Psoas muscle (tissue), 8 donors: ENCODE data around the gene EGLN2. TPM values are rescaled to one million over a fixed set of nuclear protein-coding genes. Genes with fewer than 3 reads are reported as not detected.
A peak's percentile ranks its signal among the peaks of the same experiment; 100 is the strongest.
"Not testable (repeated sequence)": the region's sequence is repeated elsewhere in the genome, so short reads cannot be mapped to it uniquely, and the experiment has no call there.

Source experiments
- ATAC-seq, 4 donors: fragments of 200-7000 bp; cut with Tn5 transposase; one replicate each; pipeline ENCODE4 v1.9.1; 2020; ENCODE audit warnings: moderate library complexity in 3 of 4, mild to moderate bottlenecking in 2 of 4
- DNase-seq, 2 donors: peaks; one replicate each; pipeline ENCODE4 v3.0.0-alpha.2; 2020
- H3K27ac ChIP-seq: fragments of 200-600 bp; one replicate; pipeline ENCODE4 v1.8.0; 2022
- H3K27me3 ChIP-seq, 3 donors: fragments of 200-600 bp in 1 of 3; one replicate each; pipeline versions ENCODE4 v1.6.1 to v1.8.0; 2013 to 2022; ENCODE audit warnings: low read length in 2 of 3, mild to moderate bottlenecking in 2 of 3, moderate library complexity in 1 of 3; ENCODE audit not compliant: insufficient read depth in 3 of 3
- H3K36me3 ChIP-seq, 2 donors: fragments of 200-600 bp in 1 of 2; one replicate each; pipeline versions ENCODE4 v1.6.1 to v1.8.0; 2013 to 2022; ENCODE audit warnings: low read depth in 1 of 2, mild to moderate bottlenecking in 1 of 2, moderate library complexity in 1 of 2; ENCODE audit not compliant: insufficient read depth in 1 of 2
- H3K4me1 ChIP-seq: fragments of 200-600 bp; one replicate; pipeline ENCODE4 v1.8.0; 2022
- H3K4me3 ChIP-seq: fragments of 200-600 bp; one replicate; pipeline ENCODE4 v1.8.0; 2022; ENCODE audit warnings: mild to moderate bottlenecking
- H3K9me3 ChIP-seq: fragments of 200-600 bp; one replicate; pipeline ENCODE4 v1.8.0; 2022
- CTCF ChIP-seq: fragments of 200-600 bp; IDR thresholded peaks from one replicate; pipeline ENCODE4 v1.8.0; 2022; ENCODE audit warnings: antibody characterized with exemption
- WGBS, 3 donors: extraction: QIAGEN DNeasy Blood & Tissue Kit; methylation state at CpG; one replicate each; pipeline versions ENCODE4 v1.1.6 to v1.1.7; 2013; 5-methylcytosine and 5-hydroxymethylcytosine counted together
- intact Hi-C, 2 donors: fragments of 100-400 bp; cut with DNase I; formaldehyde crosslinking; loops; one replicate each; pipeline versions ENCODE4 v1.11.0 to v1.14.2; 2022
- polyA plus RNA-seq, 3 donors: library from polyadenylated mRNA; stranded (reverse); fragments of 200-250 nt; gene quantifications; one replicate each; pipeline ENCODE4 v1.2.3, GENCODE V29; 2013
- total RNA-seq, 4 donors: library from RNA; stranded (reverse); fragmentation: NEBNext Ultra II Directional in 2 of 4; extraction: Animal tissue kit (Norgen Biotek cat#: 25700) in 2 of 4; gene quantifications; one replicate each; pipeline versions ENCODE4 v1.2.1 to v1.2.4, GENCODE V29; 2021 to 2023
- donor health status: healthy with polysubstance abuse.
- donor health status: DM: no; HTN: no; CAD: no; lungs with moderate emphysema.
- donor health status: Bipolar disorder and iron deficiency.
- donor health status: healthy.
- donor health status: DM: yes; HTN: yes; CAD: no.
- donor health status: DM: no; HTN: no; CAD: no.
- donor health status: DM: no; HTN: no; CAD: no.
- donor health status: DM: yes; HTN: yes; CAD: no.

Gene EGLN2
- total and polyA plus RNA-seq, 7 donors: 34.9 to 67.6 (median 42.9) TPM

DNA sequence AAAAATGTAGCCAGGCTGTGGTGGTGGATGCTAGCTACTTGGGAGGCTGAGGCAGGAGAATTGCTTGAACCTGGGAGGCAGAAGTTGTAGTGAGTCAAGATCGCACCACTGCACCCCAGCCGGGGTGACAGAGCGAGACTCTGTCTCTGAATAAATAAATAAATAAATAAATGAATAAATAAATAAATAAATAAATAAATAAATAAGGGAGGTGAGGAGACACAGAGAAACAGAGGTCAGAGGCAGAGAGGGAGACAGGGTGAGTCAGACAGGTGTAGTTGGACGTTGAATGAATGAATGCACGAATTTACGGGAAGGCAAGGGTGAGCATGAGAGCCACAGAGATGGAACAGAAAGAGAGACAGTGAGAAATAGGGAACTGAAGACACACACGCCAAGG, 17.9 kb upstream of the EGLN2 start:
- WGBS, 3 donors: 96 to 99% (median 97%) methylated on average over 7 of the region's 7 CpGs
- peaks cover 0 to 17% of the 10 kb centered on the region in 2 donors for H3K36me3 ChIP-seq
- DNase-seq (no peak), ATAC-seq (no peak)
- peaks cover 12% of the 10 kb centered on the region for H3K4me1 ChIP-seq
- H3K27me3 ChIP-seq: no peaks in the 10 kb centered on the region
- H3K4me3 ChIP-seq: no peak overlapping the region
- intact Hi-C loops: no loop called here
- no peak overlapping the region for H3K27ac ChIP-seq
- H3K9me3 ChIP-seq: no peaks in the 10 kb centered on the region
- TF ChIP-seq CTCF: no peak

GRCh38 chr19:40783711-40784110, 15.3 kb upstream of the EGLN2 start:
- TF ChIP-seq CTCF: no peak
- Histone ChIP-seq H3K27me3 (no peaks in the 10 kb centered on the region), H3K9me3 (no peaks in the 10 kb centered on the region), H3K4me3 (no peak overlapping the region), H3K27ac (no peak overlapping the region), H3K4me1 (peaks cover 4% of the 10 kb centered on the region), H3K36me3 (peaks cover 0 to 23% of the 10 kb centered on the region in 2 donors)
- intact Hi-C loops: no loop called here
- DNase-seq: no peak
- peak in 1 of 4 donors; percentile 13 for ATAC-seq
- WGBS, 3 donors: 91% methylated on average over 14 of the region's 14 CpGs

- H3K27ac ChIP-seq, intact Hi-C loops, H3K27me3 ChIP-seq, H3K4me3 ChIP-seq, H3K9me3 ChIP-seq, H3K4me1 ChIP-seq, ATAC-seq, DNase-seq: not testable (repeated sequence)
- peaks cover 0 to 23% of the 10 kb centered on the region in 2 donors for H3K36me3 ChIP-seq
- 90 to 97% (median 94%) methylated on average over 2 of the region's 2 CpGs for WGBS, 3 donors
Measured at GRCh38 chr19:40784146-40784545, 14.8 kb upstream of the EGLN2 start.

GRCh38 chr19:40785526-40785925, 13.5 kb upstream of the EGLN2 start:
- H3K4me3 ChIP-seq: no peak overlapping the region
- WGBS, 3 donors: 57 to 67% (median 65%) methylated on average over 1 of the region's 1 CpG
- ATAC-seq (no peak), DNase-seq (no peak)
- no peaks in the 10 kb centered on the region for H3K27me3 ChIP-seq
- intact Hi-C loops: no loop called here
- no peaks in the 10 kb centered on the region for H3K4me1 ChIP-seq
- H3K27ac ChIP-seq: no peak overlapping the region
- H3K36me3 ChIP-seq: peaks cover 0 to 28% of the 10 kb centered on the region in 2 donors
- H3K9me3 ChIP-seq: no peaks in the 10 kb centered on the region
- TF ChIP-seq CTCF: no peak

DNA sequence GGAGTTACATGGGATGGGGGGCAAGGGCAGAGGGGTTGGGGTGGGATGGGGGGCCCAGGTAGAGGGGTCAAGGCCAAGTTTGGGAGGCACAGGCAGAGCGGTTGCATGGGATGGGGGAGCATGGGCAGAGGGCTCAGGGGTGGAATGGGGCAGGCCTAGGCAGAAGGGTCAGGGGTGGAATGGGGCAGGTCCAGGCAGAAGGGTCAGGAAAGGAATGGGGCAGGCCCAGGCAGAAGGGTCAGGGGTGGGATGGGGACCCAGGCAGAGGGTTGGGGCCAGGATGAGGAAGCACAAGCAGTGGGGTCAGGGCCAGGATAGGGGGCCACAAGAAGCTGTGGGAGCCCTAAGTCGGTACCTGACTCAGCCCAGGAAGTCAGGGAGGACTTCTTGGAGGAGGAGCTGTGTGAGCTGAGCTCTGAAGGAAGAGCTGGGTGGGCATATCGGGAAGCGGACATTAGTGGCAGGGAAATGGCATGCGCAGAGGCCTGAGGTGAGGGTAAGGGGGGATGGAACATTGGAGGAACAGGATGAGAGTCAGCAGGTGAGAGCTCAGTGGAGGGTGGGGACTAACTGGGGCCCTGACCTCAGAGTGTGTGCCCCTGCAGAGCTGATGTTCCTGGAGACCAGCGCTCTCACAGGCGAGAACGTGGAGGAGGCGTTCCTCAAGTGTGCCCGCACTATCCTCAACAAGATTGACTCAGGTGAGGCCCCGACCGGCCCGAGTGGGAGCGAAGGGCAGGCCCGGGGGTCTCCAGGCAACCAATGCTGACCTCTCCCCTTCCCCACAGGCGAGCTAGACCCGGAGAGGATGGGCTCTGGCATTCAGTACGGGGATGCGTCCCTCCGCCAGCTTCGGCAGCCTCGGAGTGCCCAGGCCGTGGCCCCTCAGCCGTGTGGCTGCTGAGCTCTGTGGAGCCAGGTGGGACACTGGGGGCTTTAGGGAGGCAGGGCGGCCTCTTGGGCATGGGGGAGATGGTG, 12.6 kb upstream of the EGLN2 start:
- Histone ChIP-seq H3K27ac (no peak overlapping the region), H3K9me3 (no peaks in the 10 kb centered on the region), H3K27me3 (no peaks in the 10 kb centered on the region), H3K4me3 (no peak overlapping the region), H3K36me3 (peaks cover 0 to 28% of the 10 kb centered on the region in 2 donors), H3K4me1 (no peaks in the 10 kb centered on the region)
- WGBS, 3 donors: 89 to 92% (median 91%) methylated on average over 23 to 25 of the region's 25 CpGs
- TF ChIP-seq CTCF: no peak
- intact Hi-C loops: no loop called here
- DNase-seq (no peak), ATAC-seq (no peak)
